BLaER1 treated with 17β-estradiol and CSF1 and Interleukin-3, amounts not matched to agents 10 nM and 100 nM (cell line): ENCODE data around the gene EP400.
"Not testable (repeated sequence)": the region's sequence is repeated elsewhere in the genome, so short reads cannot be mapped to it uniquely, and the experiment has no call there.

Experiments
- H3K27ac ChIP-seq, 11 experiments: shearing (Covaris generic); formaldehyde crosslinking; 2 replicates each; pipeline ENCODE4 v1.8.1; 2022
- H3K27me3 ChIP-seq, 11 experiments: shearing (Covaris generic); formaldehyde crosslinking; 2 replicates each; pipeline ENCODE4 v1.8.1; 2022
- H3K36me3 ChIP-seq, 11 experiments: shearing (Covaris generic); formaldehyde crosslinking; 2 replicates each; pipeline ENCODE4 v1.8.1; 2022
- H3K4me1 ChIP-seq, 10 experiments: shearing (Covaris generic); formaldehyde crosslinking; 2 replicates each; pipeline ENCODE4 v1.8.1; 2022
- H3K4me2 ChIP-seq, 11 experiments: shearing (Covaris generic); formaldehyde crosslinking; 2 replicates each; pipeline ENCODE4 v1.8.1; 2022
- H3K4me3 ChIP-seq, 10 experiments: shearing (Covaris generic); formaldehyde crosslinking; 2 replicates each; pipeline ENCODE4 v1.8.1; 2022
- H3K9ac ChIP-seq, 11 experiments: shearing (Covaris generic); formaldehyde crosslinking; 2 replicates each; pipeline ENCODE4 v1.8.1; 2022
- H3K9me3 ChIP-seq, 11 experiments: shearing (Covaris generic); formaldehyde crosslinking; replicated peaks in 1 of 11; 2 replicates each; pipeline ENCODE4 v1.8.1; 2022
- H4K20me1 ChIP-seq, 11 experiments: shearing (Covaris generic); formaldehyde crosslinking; 2 replicates each; pipeline ENCODE4 v1.8.1; 2022
- Cebpa-rat ChIP-seq, 11 experiments: shearing (Covaris generic); IDR thresholded peaks; 2 replicates each; pipeline ENCODE4 v1.8.1; 2022

Gene EP400

GRCh38 chr12:132036063-132036683, 86.4 kb downstream of the EP400 start:
- peaks cover 6 to 69% (median 37%) of the 10 kb centered on the region in 11 experiments; a peak in 21 of 22 replicates for H4K20me1 ChIP-seq
- no peaks in the 10 kb centered on the region for H3K27me3 ChIP-seq
- no peaks in the 10 kb centered on the region for H3K9me3 ChIP-seq
- no peak overlapping the region for H3K4me3 ChIP-seq
- peaks cover 94 to 100% (median 97%) of the 10 kb centered on the region in 11 experiments for H3K36me3 ChIP-seq
- H3K27ac ChIP-seq = no peak overlapping the region
- H3K4me1 ChIP-seq = peaks cover 0 to 10% (median 8%) of the 10 kb centered on the region in 10 experiments; a peak in 13 of 20 replicates
- no peak for TF ChIP-seq Cebpa-rat (IDR thresholded peaks at IDR 0.05)
- no peak overlapping the region for H3K9ac ChIP-seq
- H3K4me2 ChIP-seq = no peak overlapping the region

- no peak overlapping the region for H3K27ac ChIP-seq
- no peak overlapping the region for H3K4me3 ChIP-seq
- no peaks in the 10 kb centered on the region for H3K9me3 ChIP-seq
- peaks cover 0 to 29% (median 22%) of the 10 kb centered on the region in 10 experiments; a peak in 14 of 20 replicates for H3K4me1 ChIP-seq
- TF ChIP-seq Cebpa-rat (IDR thresholded peaks at IDR 0.05) = no peak
- peaks cover 24 to 95% (median 57%) of the 10 kb centered on the region in 11 experiments; a peak in 21 of 22 replicates for H4K20me1 ChIP-seq
- peaks cover 81 to 99% (median 93%) of the 10 kb centered on the region in 11 experiments for H3K36me3 ChIP-seq
- no peak overlapping the region for H3K9ac ChIP-seq
- H3K27me3 ChIP-seq = no peaks in the 10 kb centered on the region
- H3K4me2 ChIP-seq = peak overlapping the region in 7 of 11 experiments; percentile 20 to 71 (median 44); a peak in 15 of 22 replicates
These were observed 91.3 kb downstream of the EP400 start for GRCh38 chr12:132040906-132041606.

- peaks cover 80 to 99% (median 92%) of the 10 kb centered on the region in 11 experiments for H3K36me3 ChIP-seq
- H4K20me1 ChIP-seq = peaks cover 24 to 94% (median 45%) of the 10 kb centered on the region in 11 experiments; a peak in 21 of 22 replicates
- no peak for TF ChIP-seq Cebpa-rat (IDR thresholded peaks at IDR 0.05)
- peaks cover 0 to 29% (median 22%) of the 10 kb centered on the region in 10 experiments; a peak in 14 of 20 replicates for H3K4me1 ChIP-seq
- H3K9me3 ChIP-seq = no peaks in the 10 kb centered on the region
- no peaks in the 10 kb centered on the region for H3K27me3 ChIP-seq
- H3K4me3 ChIP-seq = no peak overlapping the region
- H3K9ac ChIP-seq = no peak overlapping the region
- H3K27ac ChIP-seq = no peak overlapping the region
- H3K4me2 ChIP-seq = peak overlapping the region in 2 of 11 experiments; percentile 14 to 63; a peak in 3 of 22 replicates
These were observed 93.5 kb downstream of the EP400 start for GRCh38 chr12:132043216-132043615.

DNA sequence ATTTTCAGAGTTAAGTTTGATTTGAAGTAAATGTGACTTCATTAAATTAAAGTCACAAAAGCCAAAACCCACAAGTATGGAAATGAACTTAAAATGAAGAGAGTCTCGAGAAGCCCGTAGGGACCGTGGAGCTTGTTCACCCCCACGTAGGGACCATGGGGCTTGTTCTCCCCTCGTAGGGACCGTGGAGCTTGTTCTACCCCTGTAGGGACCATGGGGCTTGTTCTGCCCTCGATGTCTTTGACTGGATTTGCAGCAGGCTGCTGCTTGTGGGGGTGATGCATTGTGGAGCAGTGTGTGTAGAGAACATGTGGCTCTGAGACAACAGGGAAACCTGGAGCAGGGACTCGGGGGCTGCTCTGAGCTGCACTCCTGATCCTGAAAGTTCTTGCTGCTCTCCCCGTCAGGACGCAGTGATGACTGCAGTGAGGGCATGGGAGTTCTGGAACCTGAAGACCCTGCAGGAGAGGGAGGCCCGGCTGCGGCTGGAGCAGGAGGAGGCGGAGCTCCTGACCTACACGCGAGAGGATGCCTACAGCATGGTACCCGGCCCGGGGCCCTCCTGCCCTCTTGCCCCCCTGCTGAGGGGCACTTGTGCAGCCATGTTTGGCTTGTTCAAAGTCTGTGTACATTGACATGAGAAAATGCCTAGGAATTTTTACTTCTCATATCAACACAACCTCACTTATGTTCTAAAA, 94.2 kb downstream of the EP400 start:
- Histone ChIP-seq H3K36me3 (peaks cover 80 to 99% (median 90%) of the 10 kb centered on the region in 11 experiments), H3K4me1 (peaks cover 0 to 29% (median 22%) of the 10 kb centered on the region in 10 experiments; a peak in 14 of 20 replicates), H3K4me3 (no peak overlapping the region), H3K9me3 (no peaks in the 10 kb centered on the region), H4K20me1 (peaks cover 25 to 93% (median 46%) of the 10 kb centered on the region in 11 experiments; a peak in 21 of 22 replicates), H3K27ac (no peak overlapping the region), H3K27me3 (no peaks in the 10 kb centered on the region), H3K9ac (no peak overlapping the region), H3K4me2 (no peak overlapping the region)
- no peak for TF ChIP-seq Cebpa-rat (IDR thresholded peaks at IDR 0.05)

GRCh38 chr12:132044661-132045412, 95.1 kb downstream of the EP400 start:
- no peak overlapping the region for H3K27ac ChIP-seq
- H3K4me3 ChIP-seq = no peak overlapping the region
- no peaks in the 10 kb centered on the region for H3K27me3 ChIP-seq
- H3K4me2 ChIP-seq = no peak overlapping the region
- no peak overlapping the region for H3K9ac ChIP-seq
- peaks cover 0 to 29% (median 22%) of the 10 kb centered on the region in 10 experiments; a peak in 14 of 20 replicates for H3K4me1 ChIP-seq
- H3K9me3 ChIP-seq = peaks cover 0 to 4% (median 0%) of the 10 kb centered on the region in 11 experiments; a peak in 1 of 22 replicates
- peaks cover 80 to 99% (median 90%) of the 10 kb centered on the region in 11 experiments for H3K36me3 ChIP-seq
- TF ChIP-seq Cebpa-rat (IDR thresholded peaks at IDR 0.05) = no peak
- H4K20me1 ChIP-seq = peaks cover 33 to 93% (median 51%) of the 10 kb centered on the region in 11 experiments; a peak in 21 of 22 replicates

- peaks cover under 1 to 12% (median 6%) of the 10 kb centered on the region in 11 experiments; a peak in 16 of 22 replicates for H3K9me3 ChIP-seq
- no peak overlapping the region for H3K9ac ChIP-seq
- H4K20me1 ChIP-seq = peaks cover 33 to 94% (median 54%) of the 10 kb centered on the region in 11 experiments; a peak in 21 of 22 replicates
- peaks cover 0 to 24% (median 17%) of the 10 kb centered on the region in 10 experiments; a peak in 14 of 20 replicates for H3K4me1 ChIP-seq
- H3K4me2 ChIP-seq = no peak overlapping the region
- H3K36me3 ChIP-seq = peaks cover 83 to 100% (median 93%) of the 10 kb centered on the region in 11 experiments
- no peaks in the 10 kb centered on the region for H3K27me3 ChIP-seq
- H3K4me3 ChIP-seq = no peak overlapping the region
- no peak for TF ChIP-seq Cebpa-rat (IDR thresholded peaks at IDR 0.05)
- H3K27ac ChIP-seq = no peak overlapping the region
These were observed 96.0 kb downstream of the EP400 start for GRCh38 chr12:132045751-132046150.

DNA sequence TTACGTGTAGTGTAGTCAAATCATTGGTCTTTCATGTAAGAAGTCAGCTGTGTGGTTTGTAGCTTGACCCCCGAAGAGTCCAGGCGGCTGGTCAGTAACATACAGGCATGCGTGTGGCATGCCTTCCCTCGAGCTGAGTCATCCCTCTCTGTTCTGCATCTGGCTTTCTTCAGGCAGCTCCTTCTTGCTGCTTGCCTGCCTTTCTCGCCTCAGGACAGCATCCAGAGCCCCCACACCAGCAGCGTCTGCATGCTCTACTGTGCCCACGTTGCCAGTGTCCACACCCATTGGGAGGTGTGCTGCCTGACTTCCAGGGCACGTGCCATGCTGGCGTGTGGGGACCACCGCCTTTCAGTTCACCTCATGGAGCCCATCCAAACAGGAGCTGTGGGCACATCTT, 96.8 kb downstream of the EP400 start:
- H3K4me3 ChIP-seq = no peak overlapping the region
- no peak for TF ChIP-seq Cebpa-rat (IDR thresholded peaks at IDR 0.05)
- H3K9me3 ChIP-seq = peaks cover 7 to 20% (median 14%) of the 10 kb centered on the region in 11 experiments; a peak in 18 of 22 replicates
- H3K4me1 ChIP-seq = peaks cover 0 to 23% (median 9%) of the 10 kb centered on the region in 10 experiments; a peak in 14 of 20 replicates
- no peak overlapping the region for H3K27ac ChIP-seq
- H3K4me2 ChIP-seq = no peak overlapping the region
- no peak overlapping the region; a peak in 1 of 22 replicates for H3K9ac ChIP-seq
- no peaks in the 10 kb centered on the region for H3K27me3 ChIP-seq
- H4K20me1 ChIP-seq = peaks cover 26 to 94% (median 54%) of the 10 kb centered on the region in 11 experiments; a peak in 20 of 22 replicates
- peaks cover 89 to 100% (median 96%) of the 10 kb centered on the region in 11 experiments for H3K36me3 ChIP-seq

GRCh38 chr12:132047630-132048029, 97.9 kb downstream of the EP400 start:
- not testable (repeated sequence) for H3K4me3 ChIP-seq, H3K27ac ChIP-seq, H3K27me3 ChIP-seq, H3K9ac ChIP-seq, H3K4me2 ChIP-seq
- H4K20me1 ChIP-seq = peaks cover 17 to 94% (median 52%) of the 10 kb centered on the region in 11 experiments; a peak in 20 of 22 replicates
- H3K9me3 ChIP-seq = peaks cover 7 to 22% (median 15%) of the 10 kb centered on the region in 11 experiments; a peak in 18 of 22 replicates
- peaks cover 90 to 100% (median 97%) of the 10 kb centered on the region in 11 experiments for H3K36me3 ChIP-seq
- peaks cover 0 to 23% (median 8%) of the 10 kb centered on the region in 10 experiments; a peak in 17 of 20 replicates for H3K4me1 ChIP-seq
